NB4 (cell line): ENCODE results near the gene TEX19.

Experiments
- CTCF ChIP-seq: IDR thresholded peaks from one replicate; pipeline ENCODE4 v1.5.1; 2012; ENCODE audit warnings: low read depth, low read length
- POLR2A ChIP-seq: IDR thresholded peaks from 2 replicates; pipeline ENCODE4 v1.6.1; 2011; ENCODE audit warnings: mild to moderate bottlenecking; ENCODE audit not compliant: insufficient read length; ENCODE audit errors: extremely low read depth
- TF ChIP-seq, protein P1 (sequence below): IDR thresholded peaks from 2 replicates; pipeline ENCODE4 v1.6.1; 2011; ENCODE audit warnings: low read depth, low read length

DNA sequence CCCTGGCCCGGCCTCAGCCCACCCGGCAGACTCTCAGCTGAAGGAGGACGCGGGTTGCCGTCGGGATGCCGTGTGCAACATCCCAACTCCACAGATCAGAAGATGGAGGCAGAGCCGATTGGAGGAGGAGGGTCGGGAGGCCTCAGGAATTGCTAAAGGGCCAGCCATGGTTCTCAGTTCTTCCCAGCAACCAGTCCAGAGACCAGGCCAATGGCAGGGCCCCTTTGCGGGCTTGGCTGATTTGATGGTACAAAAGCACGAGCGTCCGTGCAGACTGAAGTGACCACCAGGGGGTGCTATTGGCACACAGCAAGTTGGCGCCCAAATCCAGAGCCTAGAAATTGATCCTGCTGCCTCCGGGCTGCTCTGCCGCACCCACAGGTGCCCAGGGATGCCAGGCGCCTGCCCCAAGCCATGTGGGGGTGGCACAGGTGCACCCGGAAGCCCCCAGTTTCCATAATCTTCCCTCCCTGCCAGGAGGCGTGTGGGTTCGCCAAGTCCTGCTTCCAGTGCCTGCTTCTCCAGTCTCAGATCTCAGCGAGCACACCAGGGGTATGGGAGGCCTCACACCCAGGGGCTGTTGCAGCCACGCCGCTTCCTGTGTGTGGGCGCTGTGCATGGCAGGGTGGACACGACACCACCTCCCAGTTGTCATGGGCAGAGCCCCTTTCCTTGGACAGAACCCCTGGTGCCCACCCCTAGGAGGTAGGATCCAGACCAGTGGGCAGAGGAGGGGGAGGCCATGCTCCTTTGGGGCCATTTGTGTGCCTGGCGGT lies 7.1 kb upstream of the TEX19 start:
- TF ChIP-seq CTCF (peak; percentile 83), POLR2A (no peak)
- TF ChIP-seq, protein P1, sequence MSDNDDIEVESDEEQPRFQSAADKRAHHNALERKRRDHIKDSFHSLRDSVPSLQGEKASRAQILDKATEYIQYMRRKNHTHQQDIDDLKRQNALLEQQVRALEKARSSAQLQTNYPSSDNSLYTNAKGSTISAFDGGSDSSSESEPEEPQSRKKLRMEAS, result peak; percentile 53; the same call in 1 of the 2 replicates
